Measurements from ENCODE around the gene WBP4. TPM values are rescaled to one million over a fixed set of nuclear protein-coding genes. Genes with fewer than 3 reads are reported as not detected.

Gene WBP4
- total RNA-seq, 1 donor from 2014 or later, result 8.2 TPM

DNA sequence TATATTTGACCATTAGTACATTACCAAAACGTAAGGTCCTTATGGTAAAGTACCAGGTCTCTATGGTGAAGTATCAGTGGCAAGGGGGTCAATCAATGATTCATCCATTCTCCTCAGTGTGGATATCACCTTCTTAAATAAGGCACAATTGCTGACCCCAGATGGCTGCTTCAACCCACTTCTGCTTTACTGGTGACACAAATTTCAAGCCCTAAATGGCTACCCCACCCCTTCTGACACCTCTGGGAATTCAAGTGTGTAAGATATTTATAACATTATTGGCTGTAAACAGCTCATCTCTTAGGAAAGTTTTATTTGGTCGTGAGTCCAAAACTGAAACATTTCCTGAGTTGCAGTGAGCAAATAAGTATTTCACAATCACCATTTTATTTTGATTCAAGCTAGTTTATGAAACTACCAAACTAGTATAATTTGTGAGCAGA, 7.9 kb upstream of the WBP4 start:
- no peak overlapping the region for H3K4me3 Mint-ChIP-seq (ENCODE audit: unreplicated experiment)
- H3K27ac Mint-ChIP-seq (ENCODE audit: unreplicated experiment), result no peak overlapping the region
- H3K4me1 Mint-ChIP-seq (ENCODE audit: unreplicated experiment), result peaks cover 6% of the 10 kb centered on the region

DNA sequence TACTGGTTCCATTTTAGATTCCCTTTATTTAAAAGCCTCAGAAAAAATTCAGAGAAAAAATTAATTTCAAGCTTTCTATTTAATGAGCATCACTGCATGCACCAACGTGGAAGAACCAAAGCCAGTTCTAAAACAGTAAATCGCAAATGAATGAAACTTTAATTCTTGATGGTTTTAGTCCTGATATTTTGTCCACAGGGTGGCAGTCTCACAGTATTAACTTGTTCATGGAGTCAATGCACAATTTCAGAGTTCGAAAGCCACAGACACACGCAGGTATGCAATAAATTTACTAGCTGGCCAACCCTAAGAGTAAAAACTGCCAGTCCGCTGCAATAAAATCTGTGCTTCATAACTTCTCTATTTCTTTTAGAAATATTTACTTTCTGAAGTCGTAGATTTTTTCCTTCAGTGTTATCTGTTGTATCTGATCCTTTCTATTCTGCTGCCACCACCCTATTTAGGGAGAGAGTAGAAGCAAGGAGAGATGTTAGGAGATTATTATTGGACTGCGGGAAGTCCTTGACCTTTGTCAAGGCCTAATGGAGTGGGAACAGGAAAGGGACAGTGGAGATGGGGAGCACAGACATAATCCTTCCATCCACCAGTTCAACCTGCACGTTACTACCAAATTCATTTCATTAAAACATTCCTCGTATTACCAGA, 7.0 kb upstream of the WBP4 start:
- H3K27ac Mint-ChIP-seq (ENCODE audit: unreplicated experiment), result no peak overlapping the region
- TF ChIP-seq, protein P1, sequence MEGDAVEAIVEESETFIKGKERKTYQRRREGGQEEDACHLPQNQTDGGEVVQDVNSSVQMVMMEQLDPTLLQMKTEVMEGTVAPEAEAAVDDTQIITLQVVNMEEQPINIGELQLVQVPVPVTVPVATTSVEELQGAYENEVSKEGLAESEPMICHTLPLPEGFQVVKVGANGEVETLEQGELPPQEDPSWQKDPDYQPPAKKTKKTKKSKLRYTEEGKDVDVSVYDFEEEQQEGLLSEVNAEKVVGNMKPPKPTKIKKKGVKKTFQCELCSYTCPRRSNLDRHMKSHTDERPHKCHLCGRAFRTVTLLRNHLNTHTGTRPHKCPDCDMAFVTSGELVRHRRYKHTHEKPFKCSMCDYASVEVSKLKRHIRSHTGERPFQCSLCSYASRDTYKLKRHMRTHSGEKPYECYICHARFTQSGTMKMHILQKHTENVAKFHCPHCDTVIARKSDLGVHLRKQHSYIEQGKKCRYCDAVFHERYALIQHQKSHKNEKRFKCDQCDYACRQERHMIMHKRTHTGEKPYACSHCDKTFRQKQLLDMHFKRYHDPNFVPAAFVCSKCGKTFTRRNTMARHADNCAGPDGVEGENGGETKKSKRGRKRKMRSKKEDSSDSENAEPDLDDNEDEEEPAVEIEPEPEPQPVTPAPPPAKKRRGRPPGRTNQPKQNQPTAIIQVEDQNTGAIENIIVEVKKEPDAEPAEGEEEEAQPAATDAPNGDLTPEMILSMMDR (IDR thresholded peaks at IDR 0.05; ENCODE audit: unreplicated experiment), result peak; percentile 47
- DNase-seq (ENCODE audit: low spot score), result peak; percentile 16
- H3K27me3 Mint-ChIP-seq (ENCODE audit: unreplicated experiment), result peaks cover 4% of the 10 kb centered on the region
- peaks cover 2% of the 10 kb centered on the region for H3K9me3 Mint-ChIP-seq (ENCODE audit: unreplicated experiment)
- H3K4me1 Mint-ChIP-seq (ENCODE audit: unreplicated experiment), result peaks cover 13% of the 10 kb centered on the region
- H3K36me3 Mint-ChIP-seq (ENCODE audit: low read depth, unreplicated experiment), result peaks cover 5% of the 10 kb centered on the region
- H3K4me3 Mint-ChIP-seq (ENCODE audit: unreplicated experiment), result no peak overlapping the region

More for the DNA sequence above, 7.9 kb upstream of the WBP4 start:
- Mint-ChIP-seq H3K9me3 (ENCODE audit: unreplicated experiment) (peaks cover 10% of the 10 kb centered on the region), H3K27me3 (ENCODE audit: unreplicated experiment) (peaks cover 4% of the 10 kb centered on the region), H3K36me3 (ENCODE audit: low read depth, unreplicated experiment) (peaks cover 13% of the 10 kb centered on the region)
- no peak for DNase-seq (ENCODE audit: low spot score)
- TF ChIP-seq, protein P1 (IDR thresholded peaks at IDR 0.05; ENCODE audit: unreplicated experiment), result no peak

DNA sequence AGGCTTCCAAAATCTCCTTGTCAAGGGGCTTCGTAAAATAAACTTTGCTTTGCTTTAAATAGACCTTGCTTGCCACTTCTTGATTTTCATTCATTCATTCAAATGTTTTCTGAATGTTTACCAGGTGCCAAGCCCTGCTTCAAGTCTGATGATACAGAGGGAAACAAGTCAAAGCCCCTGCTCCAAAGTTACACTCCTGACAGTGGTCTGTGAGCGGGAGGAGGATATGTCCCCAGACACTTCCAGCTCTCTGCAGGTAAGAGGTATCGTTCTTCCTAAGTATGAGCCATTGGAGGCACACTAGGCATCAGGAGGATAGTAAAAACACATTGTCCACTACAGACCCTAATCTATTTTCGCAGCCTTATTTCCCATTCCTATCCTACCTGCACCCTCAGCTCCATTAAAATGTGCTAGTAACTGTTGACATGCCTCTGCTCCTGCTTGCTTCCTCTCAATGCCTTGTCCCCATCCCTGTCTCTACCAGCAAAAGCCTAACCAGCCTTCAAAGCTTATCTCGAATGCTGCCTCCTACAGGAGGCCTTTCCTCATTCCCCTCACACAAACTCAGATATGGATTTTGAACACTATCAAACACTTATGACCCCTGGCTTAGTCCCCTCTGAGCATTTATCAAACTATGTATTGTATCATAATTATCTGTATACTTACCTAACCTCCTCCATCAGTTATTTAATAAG, 6.2 kb upstream of the WBP4 start:
- no peaks in the 10 kb centered on the region for H3K9me3 Mint-ChIP-seq (ENCODE audit: unreplicated experiment)
- no peak for DNase-seq (ENCODE audit: low spot score)
- H3K36me3 Mint-ChIP-seq (ENCODE audit: low read depth, unreplicated experiment), result no peaks in the 10 kb centered on the region
- H3K27me3 Mint-ChIP-seq (ENCODE audit: unreplicated experiment), result peaks cover 7% of the 10 kb centered on the region
- no peak overlapping the region for H3K27ac Mint-ChIP-seq (ENCODE audit: unreplicated experiment)
- TF ChIP-seq, protein P1 (IDR thresholded peaks at IDR 0.05; ENCODE audit: unreplicated experiment), result no peak
- no peak overlapping the region for H3K4me3 Mint-ChIP-seq (ENCODE audit: unreplicated experiment)
- peaks cover 18% of the 10 kb centered on the region for H3K4me1 Mint-ChIP-seq (ENCODE audit: unreplicated experiment)

DNA sequence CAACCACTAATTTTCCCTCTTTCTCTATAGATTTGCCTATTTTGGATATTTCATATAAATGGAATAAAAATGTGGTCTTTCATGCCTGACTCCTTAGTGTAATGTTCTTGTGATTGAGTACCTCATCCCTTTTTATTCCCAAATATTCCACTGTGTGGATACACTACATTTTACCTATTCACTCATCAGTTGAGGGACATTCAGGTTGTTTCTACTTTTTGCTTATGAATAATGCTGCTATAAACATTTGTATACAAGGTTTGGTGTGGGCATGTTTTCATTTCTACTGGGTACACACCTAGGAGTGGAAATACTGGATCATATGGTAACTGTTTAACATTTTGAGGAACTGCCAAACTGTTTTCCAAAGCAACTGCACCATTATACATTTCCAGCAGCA, 5.1 kb upstream of the WBP4 start:
- TF ChIP-seq, protein P1 (IDR thresholded peaks at IDR 0.05; ENCODE audit: unreplicated experiment), result no peak
- H3K4me1 Mint-ChIP-seq (ENCODE audit: unreplicated experiment), result peaks cover 18% of the 10 kb centered on the region
- H3K27me3 Mint-ChIP-seq (ENCODE audit: unreplicated experiment), result peaks cover 18% of the 10 kb centered on the region
- H3K36me3 Mint-ChIP-seq (ENCODE audit: low read depth, unreplicated experiment), result peaks cover 4% of the 10 kb centered on the region
- H3K4me3 Mint-ChIP-seq (ENCODE audit: unreplicated experiment), result no peak overlapping the region
- H3K27ac Mint-ChIP-seq (ENCODE audit: unreplicated experiment), result no peak overlapping the region
- DNase-seq (ENCODE audit: low spot score), result no peak
- H3K9me3 Mint-ChIP-seq (ENCODE audit: unreplicated experiment), result no peaks in the 10 kb centered on the region

Data from endothelial cell (in vitro differentiated cells).